ENCODE data around the gene LRIG1. TPM values are rescaled to one million over a fixed set of nuclear protein-coding genes. Genes with fewer than 3 reads are reported as not detected.

LRIG1 gene
- total RNA-seq, 4 donors from 2014 or later = 95.3 to 136 (median 131) TPM

GRCh38 chr3:66538390-66538789 lies 37.6 kb upstream of the LRIG1 start:
- TF ChIP-seq EP300 (IDR thresholded peaks at IDR 0.05) = no peak
- Histone ChIP-seq H3K27me3 (no peaks in the 10 kb centered on the region), H3K36me3 (no peaks in the 10 kb centered on the region), H3K9me3 (no peaks in the 10 kb centered on the region), H3K4me1 (no peaks in the 10 kb centered on the region), H3K27ac (replicated peaks in 1 of 4) (no peak overlapping the region), H3K4me3 (no peak overlapping the region)
- DNase-seq (ENCODE audit: extremely low spot score) = no peak
- intact Hi-C loops (cut with DNase I) = no loop called here

GRCh38 chr3:66537735-66538134 lies 36.9 kb upstream of the LRIG1 start:
- H3K4me1 ChIP-seq = no peaks in the 10 kb centered on the region
- no peaks in the 10 kb centered on the region for H3K9me3 ChIP-seq
- DNase-seq (ENCODE audit: extremely low spot score) = no peak
- H3K36me3 ChIP-seq = no peaks in the 10 kb centered on the region
- intact Hi-C loops (cut with DNase I) = no loop called here
- no peaks in the 10 kb centered on the region for H3K27me3 ChIP-seq
- WGBS = 83% methylated on average over 7 of the region's 7 CpGs
- no peak overlapping the region for H3K27ac ChIP-seq (replicated peaks in 1 of 4)
- TF ChIP-seq CTCF (IDR thresholded peaks at IDR 0.05) (no peak), EP300 (IDR thresholded peaks at IDR 0.05) (no peak), POLR2AphosphoS5 (IDR thresholded peaks at IDR 0.05) (no peak), POLR2A (IDR thresholded peaks at IDR 0.05; ENCODE audit: low read depth) (no peak)
- no peak overlapping the region for H3K4me3 ChIP-seq

DNA sequence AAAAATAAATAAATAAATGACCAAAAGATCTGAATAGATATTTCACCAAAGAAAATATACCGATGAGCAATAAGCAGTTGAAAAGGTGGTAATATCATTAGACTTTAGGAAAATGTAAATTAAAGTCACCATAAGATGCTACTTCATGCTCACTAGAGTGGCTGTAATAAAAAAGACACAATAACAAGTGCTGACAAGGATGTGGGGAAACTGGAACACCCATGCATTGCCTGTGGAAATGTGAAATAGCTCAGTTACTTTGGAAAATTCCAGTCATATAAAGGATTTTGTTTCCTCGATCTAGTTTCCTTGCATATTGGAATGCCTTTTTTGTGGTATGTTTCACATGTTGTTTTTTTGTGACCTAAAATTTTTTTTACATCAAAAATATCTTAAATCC lies 36.0 kb upstream of the LRIG1 start:
- intact Hi-C loops (cut with DNase I) = no loop called here
- Histone ChIP-seq H3K4me3 (no peak overlapping the region), H3K27me3 (no peaks in the 10 kb centered on the region), H3K4me1 (no peaks in the 10 kb centered on the region), H3K9me3 (no peaks in the 10 kb centered on the region), H3K27ac (replicated peaks in 1 of 4) (no peak overlapping the region), H3K36me3 (no peaks in the 10 kb centered on the region)
- no peak for DNase-seq (ENCODE audit: extremely low spot score)
- no peak for TF ChIP-seq CTCF (IDR thresholded peaks at IDR 0.05)
- TF ChIP-seq POLR2A (IDR thresholded peaks at IDR 0.05; ENCODE audit: low read depth) = no peak
- TF ChIP-seq POLR2AphosphoS5 (IDR thresholded peaks at IDR 0.05) = no peak
- TF ChIP-seq EP300 (IDR thresholded peaks at IDR 0.05) = no peak
- whole genome bisulfite sequencing = 92% methylated on average over 2 of the region's 2 CpGs

- no peaks in the 10 kb centered on the region for H3K27me3 ChIP-seq
- intact Hi-C loops (cut with DNase I) = no loop called here
- H3K4me3 ChIP-seq = no peak overlapping the region
- DNase-seq (ENCODE audit: extremely low spot score) = no peak
- no peaks in the 10 kb centered on the region for H3K9me3 ChIP-seq
- WGBS = 79% methylated on average over 6 of the region's 6 CpGs
- H3K27ac ChIP-seq (replicated peaks in 1 of 4) = no peak overlapping the region
- no peaks in the 10 kb centered on the region for H3K4me1 ChIP-seq
- TF ChIP-seq CTCF (IDR thresholded peaks at IDR 0.05) (no peak), POLR2AphosphoS5 (IDR thresholded peaks at IDR 0.05) (no peak), POLR2A (IDR thresholded peaks at IDR 0.05; ENCODE audit: low read depth) (no peak), EP300 (IDR thresholded peaks at IDR 0.05) (no peak)
- H3K36me3 ChIP-seq = no peaks in the 10 kb centered on the region
Observed at GRCh38 chr3:66534304-66534845, 33.6 kb upstream of the LRIG1 start.

DNA sequence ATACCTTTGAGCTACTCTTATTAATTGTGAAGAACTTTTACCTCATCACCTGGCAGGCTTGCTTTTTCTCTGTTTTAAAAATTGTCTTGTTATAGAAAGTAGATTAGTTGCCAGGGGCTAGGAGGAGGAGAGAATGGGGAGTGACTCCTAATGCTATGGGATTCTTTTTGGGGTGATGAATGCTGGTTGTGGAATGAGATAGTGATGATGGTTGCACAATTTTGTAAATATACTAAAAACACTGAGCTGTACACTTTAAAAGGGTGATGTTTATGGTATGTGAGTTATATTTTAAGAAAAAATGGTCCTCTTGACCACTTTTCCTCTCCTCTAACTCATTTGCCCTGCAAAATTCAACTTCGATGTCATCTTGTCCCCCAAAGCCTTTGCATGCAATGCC lies 31.8 kb upstream of the LRIG1 start:
- WGBS = 94% methylated on average over 1 of the region's 1 CpG
- Histone ChIP-seq H3K27me3 (no peaks in the 10 kb centered on the region), H3K36me3 (no peaks in the 10 kb centered on the region), H3K4me3 (no peak overlapping the region), H3K27ac (replicated peaks in 1 of 4) (no peak overlapping the region), H3K4me1 (no peaks in the 10 kb centered on the region), H3K9me3 (no peaks in the 10 kb centered on the region)
- TF ChIP-seq CTCF (IDR thresholded peaks at IDR 0.05) (no peak), POLR2AphosphoS5 (IDR thresholded peaks at IDR 0.05) (no peak), EP300 (IDR thresholded peaks at IDR 0.05) (no peak), POLR2A (IDR thresholded peaks at IDR 0.05; ENCODE audit: low read depth) (no peak)
- intact Hi-C loops (cut with DNase I) = no loop called here
- no peak for DNase-seq (ENCODE audit: extremely low spot score)
